GM18502 (cell line): ENCODE measurements around the gene GPSM1.
"Not testable (repeated sequence)": the region's sequence is repeated elsewhere in the genome, so short reads cannot be mapped to it uniquely, and the experiment has no call there.

ENCODE experiments used
- ATAC-seq: cut with Tn5 transposase; IDR thresholded peaks from one replicate; pipeline ENCODE4 v1.9.1; 2021; ENCODE audit warnings: mild to moderate bottlenecking; ENCODE audit not compliant: unreplicated experiment, poor library complexity

GPSM1 gene

DNA sequence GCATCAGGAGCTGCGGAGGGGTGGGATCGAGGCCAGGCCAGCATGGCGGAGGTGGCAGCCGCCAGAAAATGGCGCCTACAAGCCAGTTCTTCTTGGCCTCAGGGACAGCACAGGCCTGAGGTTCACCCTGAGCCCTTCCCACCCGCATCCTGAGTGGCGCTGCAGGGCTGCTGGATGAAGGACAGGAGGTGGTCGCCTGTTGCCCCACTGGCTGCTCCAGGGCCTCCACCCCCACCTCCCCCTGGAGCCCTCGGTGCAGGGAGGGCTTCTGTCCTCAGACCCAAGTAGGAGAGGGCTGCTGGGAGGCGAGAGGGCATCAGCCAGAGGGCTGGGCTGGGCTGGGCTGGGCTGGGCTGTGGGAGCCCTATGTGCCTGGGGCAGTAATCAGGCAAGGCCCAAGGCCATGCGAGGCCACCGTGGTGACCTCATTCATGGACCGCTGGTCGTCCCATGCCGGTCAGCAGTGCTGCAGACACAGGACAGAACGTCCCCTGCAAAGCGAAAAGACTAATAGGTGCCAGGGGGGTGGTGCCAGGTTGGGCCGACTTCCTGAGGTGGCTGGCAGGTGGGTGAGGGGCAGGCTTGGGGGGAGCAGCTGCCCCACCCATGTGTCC lies 13.8 kb downstream of the GPSM1 start:
- ATAC-seq: no peak

GRCh38 chr9:136341769-136342168 lies 14.4 kb downstream of the GPSM1 start:
- no peak for ATAC-seq

DNA sequence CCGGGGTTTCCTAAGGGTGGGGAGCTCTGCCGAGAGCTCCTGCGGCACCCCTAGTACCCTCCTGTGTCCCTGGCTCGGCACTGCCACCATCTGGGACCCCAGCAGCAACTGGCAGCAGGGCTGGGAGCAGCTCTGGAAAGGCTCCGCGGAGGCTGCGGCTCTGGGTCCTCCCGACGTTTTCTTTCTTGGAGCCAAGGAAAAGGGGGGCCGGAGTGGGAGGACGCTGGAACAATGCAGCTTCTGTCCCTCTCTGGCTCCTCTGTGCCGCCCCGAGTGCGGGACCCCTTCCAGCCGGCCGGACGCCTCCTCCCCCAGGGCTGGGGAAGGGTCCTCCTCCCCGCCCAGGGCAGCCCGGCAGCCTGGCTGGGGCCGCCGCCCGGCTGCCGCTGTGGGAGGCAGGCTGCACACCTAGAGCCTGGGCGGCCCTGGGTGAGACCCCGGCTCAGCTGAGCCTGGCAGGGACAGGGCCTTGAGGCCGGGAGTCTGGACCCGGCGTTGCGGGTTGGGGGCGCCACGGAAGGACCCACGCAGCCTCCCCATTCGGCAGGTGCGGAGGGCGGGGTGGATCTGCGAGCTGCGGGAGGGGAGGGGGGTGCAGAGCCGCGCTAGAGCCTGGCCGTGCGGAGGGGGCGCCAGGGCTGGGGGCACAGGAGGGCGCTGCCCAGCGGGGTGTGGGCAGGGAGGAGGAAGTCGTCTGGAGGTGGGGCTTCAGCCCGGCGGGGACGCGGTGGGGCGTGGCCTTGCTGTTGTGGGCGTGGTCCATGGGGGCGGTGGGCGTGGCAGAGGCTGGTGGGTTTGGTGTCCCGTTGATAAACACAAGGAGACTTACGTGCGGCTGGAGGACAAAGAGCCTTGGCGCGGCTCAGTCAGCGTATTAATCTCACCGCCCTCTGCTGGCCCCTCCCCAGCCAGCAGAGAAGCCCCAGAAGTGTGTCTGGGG lies 15.1 kb downstream of the GPSM1 start:
- no peak for ATAC-seq

- ATAC-seq: no peak
These were observed 16.0 kb downstream of the GPSM1 start for GRCh38 chr9:136343121-136343883.

- no peak for ATAC-seq
These were observed 16.5 kb downstream of the GPSM1 start for GRCh38 chr9:136343884-136344269.

GRCh38 chr9:136344544-136345280 lies 17.4 kb downstream of the GPSM1 start:
- ATAC-seq: no peak

DNA sequence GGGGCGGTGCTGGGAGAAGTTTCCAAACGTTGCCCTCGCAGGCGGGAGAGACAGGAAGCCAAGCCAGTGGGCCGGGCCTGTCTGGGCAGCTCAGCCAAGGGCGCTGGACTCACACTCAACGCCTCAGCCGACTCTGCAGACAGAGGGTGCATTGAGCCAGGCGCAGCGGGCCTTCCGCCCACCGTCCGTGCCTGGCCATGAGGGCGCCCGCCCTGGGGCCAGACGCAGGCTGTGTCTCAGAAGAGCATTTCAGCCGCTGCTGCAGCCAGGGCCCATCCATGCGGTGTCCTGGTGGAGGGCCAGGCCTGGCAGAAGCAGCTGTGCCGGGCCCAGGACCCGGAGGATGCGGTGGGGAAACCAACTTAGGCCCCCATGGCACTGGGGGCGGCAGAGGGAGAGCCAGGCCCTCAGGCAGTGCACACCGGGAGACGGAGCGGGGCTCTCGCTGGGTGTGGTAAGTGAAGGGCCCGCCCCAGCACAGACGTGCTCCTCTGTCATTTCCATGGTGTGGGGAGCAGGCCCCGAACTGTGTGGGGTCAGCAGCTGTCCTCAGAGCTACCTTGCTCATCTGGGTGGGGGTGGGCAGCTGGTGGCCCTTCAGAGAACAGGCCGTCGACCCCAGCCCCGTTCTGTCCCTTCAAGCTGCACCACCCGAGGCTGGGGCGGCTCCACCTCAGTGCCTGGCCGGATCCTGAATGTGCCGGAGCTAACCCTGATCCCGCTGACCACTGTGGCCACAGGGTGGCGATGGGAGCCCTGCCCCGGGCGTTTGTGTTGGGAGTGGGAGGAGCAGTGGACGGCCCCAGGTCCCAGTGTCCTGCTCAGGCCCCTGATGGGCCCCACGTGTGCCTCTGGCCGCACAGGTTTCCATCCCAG lies 18.2 kb downstream of the GPSM1 start:
- ATAC-seq: no peak

DNA sequence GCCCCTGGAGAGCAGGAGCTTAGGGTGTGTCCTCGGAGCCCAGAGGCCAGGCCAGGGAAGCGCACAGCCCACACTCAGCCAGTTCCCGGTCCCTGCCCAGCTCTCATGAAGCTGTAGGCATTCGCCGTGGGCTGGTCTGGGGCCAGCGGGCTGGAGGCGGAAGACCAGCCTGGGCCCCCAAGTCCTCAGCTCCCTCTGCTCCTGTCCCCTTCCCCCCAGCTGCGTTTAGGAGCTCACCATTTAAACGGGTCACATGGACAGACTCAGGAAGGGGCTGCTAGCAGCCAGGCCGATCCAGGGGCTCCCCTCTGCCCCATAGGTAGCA lies 18.8 kb downstream of the GPSM1 start:
- ATAC-seq: no peak

DNA sequence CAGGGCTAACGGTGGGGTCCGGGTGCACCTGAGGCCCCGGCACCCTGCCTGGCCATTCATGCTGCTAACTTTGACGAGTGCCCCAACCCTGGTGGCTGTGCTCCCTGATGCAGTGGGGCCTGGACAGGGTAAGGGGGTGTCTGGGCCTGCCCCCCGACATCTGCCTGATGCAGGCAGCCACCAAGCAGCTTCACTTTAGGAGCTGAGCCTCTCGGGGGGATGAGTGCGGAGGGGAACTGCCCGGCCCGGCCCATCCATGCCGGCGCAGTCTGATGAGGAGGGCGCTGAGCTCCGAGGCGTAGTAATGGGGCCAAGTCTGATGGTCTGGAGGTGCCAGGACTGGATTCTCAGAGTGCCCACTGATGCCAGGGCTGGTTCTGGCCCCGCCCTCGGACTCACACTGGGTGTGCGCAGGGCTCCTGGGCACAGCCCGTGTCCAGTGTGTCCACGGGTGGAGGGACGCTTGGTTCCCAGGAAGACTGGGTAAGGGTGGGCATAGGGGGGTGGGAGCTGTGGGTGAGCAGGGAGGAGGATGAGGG lies 19.7 kb downstream of the GPSM1 start:
- no peak for ATAC-seq

GRCh38 chr9:136347472-136348256 lies 20.3 kb downstream of the GPSM1 start:
- ATAC-seq: no peak

GRCh38 chr9:136348691-136349090 lies 21.4 kb downstream of the GPSM1 start:
- no peak for ATAC-seq

DNA sequence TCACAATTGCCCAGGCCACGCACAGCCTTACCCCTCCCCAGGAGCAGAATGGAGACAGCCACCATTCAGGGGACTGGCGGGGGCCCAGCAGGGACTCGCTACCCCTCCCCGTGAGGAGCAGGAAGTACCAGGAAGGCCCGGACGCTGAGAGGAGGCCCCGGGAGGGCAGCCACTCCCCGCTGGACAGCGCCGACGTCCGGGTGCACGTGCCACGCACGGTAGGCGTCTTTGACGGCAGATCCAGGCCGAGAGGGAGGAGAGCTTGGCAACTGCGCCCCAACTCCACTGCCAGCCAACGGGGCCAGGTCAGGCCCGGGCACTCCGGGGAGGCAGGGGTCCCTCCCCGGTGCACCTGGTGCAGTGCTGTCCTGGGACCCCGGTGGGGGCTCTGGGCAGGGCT lies 22.2 kb downstream of the GPSM1 start:
- no peak for ATAC-seq

DNA sequence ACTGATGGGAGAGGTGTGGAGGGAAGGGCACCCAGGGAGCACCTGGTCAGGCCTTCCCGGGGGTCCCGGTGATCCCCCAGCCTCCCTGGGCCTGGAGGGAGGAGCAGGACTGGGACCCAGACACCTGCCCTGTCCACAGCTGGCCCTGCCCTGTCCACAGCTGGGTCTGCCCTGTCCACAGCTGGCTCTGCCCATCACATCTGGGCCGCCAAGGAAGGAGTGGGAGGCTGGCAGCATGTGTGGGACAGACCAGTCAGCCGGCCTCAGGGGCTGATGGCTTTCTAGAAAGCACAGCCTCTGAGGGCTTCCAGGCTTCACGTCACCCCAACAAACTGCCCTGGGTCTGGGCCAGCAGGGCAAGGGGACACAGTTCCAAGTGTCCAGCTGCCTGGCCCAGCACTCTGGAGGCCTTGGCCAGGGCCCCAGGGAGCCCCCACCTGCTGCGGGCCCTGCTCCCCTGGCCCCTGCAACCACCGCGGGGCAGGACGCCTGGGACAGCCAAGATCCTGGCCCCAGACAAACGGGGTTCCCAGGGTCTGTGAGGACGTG lies 24.0 kb downstream of the GPSM1 start:
- no peak for ATAC-seq

DNA sequence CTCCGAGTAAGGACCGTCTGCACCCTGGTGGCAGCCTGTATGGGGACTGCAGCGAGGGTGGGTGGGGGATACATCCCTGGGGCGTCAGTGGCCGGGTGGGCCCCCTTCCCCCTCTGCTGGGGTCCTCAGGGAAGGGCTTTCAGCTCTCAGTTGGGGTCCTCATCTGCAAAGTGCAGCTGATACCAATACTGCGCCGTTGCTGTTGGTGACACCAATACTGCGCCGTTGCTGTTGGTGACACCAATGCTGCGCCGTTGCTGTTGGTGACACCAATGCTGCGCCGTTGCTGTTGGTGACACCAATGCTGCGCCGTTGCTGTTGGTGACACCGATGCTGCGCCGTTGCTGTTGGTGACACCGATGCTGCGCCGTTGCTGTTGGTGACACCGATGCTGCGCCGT lies 24.5 kb downstream of the GPSM1 start:
- ATAC-seq: not testable (repeated sequence)

DNA sequence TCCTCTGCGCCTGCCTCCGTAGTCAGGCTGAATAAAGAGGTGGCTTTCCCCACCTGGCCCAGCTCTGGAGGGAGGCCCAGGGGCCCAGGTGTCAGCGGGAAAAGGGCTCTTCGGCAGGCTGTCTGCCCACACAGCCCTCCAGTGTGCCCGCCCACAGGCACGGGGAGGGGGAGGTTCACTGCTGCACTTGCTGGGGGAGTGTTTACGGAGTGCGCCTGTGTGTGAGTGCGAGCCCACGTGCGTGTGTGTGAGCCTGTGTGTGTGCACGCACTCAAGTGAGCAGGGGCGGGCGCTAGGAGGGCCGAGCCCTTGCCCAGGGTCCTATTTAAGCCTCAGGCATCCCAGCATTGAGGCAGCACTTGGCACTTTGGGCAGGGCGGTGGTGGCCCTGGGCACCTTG lies 25.3 kb downstream of the GPSM1 start:
- no peak for ATAC-seq

- no peak for ATAC-seq
These were observed 25.7 kb downstream of the GPSM1 start for GRCh38 chr9:136353088-136353487.

- ATAC-seq: no peak
These were observed 26.6 kb downstream of the GPSM1 start for GRCh38 chr9:136353757-136354488.
